Measurements from ENCODE around the gene CCN5.

Gene CCN5

DNA sequence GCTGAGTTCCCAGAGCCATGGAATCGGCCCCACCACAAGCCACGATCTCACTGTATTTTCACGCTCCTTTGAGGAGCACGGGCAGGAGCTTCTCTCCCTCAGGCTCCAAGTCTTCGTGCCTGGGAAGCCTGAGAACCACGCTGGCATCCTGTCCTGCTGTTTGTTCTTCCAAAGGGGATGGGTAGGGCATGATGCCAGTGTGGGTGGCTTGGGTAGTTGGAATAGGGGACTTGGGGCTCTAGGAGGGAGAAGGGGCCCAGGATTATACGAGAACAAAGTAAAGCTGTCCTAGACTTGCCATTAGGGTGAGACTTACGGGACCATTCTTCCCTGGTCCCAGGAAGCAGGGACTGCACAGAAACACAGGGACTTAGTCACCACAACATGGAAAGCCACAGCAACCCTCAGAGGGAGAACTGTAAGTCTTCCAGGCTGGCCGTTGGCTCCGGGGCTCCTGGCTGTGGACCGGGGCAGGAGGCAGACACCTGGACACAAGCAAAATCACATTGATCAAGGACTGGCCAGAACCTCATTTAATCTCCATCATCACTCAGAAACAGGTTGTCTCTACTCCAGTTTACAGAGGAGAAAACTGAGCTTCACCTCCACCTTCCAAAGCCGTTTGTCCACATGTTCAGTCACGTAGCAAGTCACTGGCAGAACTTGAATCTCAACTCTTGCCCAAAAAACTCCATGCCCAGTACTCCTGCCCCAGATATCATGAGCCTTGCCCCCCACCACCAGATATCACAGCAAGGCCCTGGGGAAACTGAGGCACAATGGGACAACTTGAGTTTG is 1.3 kb downstream of the CCN5 start:
- DNase-seq (ENCODE audit: low read depth) = no peak

DNA sequence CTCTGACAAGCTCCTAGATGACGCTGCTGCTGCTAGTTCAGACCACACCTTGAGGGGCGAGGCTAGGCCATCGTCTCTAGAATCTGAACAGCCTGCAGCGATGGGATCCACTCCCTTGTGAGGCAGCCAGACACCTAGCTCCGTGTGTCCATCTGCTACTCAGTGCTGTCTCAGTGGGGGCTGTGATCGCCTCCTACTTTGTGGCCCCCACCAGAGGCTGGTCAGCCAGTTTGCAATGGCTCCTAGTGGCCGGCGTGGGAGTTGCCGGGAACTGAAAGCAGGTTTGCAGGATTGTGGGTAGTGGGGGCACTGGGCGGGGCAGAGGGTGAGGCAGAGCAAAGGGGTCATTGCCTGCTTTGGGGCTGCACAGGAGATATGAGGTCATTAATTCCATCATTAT is 2.8 kb downstream of the CCN5 start:
- no peak for DNase-seq (ENCODE audit: low read depth)

- DNase-seq (ENCODE audit: low read depth) = no peak
These were observed 4.7 kb downstream of the CCN5 start for GRCh38 chr20:44719841-44720240.

DNA sequence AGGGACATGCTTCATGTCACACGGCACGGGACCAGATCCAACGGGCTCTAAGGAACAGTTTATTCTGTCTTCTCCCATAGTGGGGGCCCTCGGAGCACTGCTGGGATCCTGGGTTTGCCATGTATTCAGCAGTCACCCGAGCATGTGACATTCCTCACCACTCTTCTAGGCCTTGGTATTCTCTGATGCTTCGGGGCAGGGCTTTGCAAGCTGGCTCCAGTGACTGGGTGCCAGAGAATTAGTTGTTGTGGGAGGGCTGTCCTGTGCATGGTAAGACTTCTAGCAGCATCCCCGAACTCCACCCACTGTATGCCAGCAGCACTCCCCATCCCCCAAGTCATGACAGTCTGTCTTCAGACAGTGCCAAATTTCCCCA is 5.4 kb downstream of the CCN5 start:
- DNase-seq (ENCODE audit: low read depth) = peak; percentile 88

DNA sequence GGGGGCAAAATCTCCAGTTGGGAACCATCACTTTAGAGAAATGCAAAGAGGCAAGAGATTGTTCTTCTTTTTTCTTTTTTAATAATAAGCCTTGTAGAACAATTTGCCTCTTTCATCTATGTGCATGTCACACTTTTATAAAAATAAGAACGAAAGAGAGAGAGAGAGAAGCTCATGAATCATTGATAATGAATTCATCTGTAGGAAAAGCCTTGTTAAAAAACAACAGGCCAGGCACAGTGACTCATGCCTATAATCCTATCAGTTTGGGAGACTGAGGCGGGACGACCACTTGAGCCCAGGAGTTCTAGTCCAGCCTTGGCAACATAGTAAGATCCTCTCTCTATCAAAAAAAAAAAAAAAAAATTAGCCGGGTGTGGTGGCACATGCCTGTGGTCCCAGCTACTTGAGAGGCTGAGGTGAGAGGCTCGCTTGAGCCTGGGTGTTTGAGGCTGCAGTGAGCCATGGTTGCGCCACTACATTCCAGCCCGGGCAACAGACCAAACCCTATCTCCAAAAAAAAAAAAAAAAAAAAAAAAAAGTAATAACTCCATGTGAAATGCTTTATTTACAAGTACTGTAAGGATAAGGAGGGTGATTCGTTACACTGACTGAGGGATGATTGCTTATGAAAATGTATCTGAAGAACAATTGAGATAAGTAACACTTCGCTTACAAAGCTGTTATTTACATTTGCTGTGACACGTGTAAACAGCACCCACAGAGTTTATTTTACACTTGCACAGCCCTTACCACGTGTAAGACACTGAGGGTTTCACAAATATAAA is 6.0 kb downstream of the CCN5 start:
- peak; percentile 89 for DNase-seq (ENCODE audit: low read depth)

DNA sequence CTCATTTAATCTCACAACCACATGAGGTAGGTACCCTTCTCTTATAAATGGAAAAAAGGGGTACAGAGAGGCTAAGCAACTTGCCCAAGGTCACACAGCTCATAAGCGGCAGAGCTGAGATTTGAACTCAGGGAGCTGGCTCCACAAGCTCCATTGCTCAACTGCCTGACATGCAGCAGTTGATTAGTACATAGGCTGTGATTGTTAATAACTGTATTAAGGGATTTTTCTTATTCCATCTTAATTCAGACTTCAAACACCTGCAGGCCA is 6.6 kb downstream of the CCN5 start:
- no peak for DNase-seq (ENCODE audit: low read depth)

GRCh38 chr20:44722990-44723389 is 7.8 kb downstream of the CCN5 start:
- DNase-seq (ENCODE audit: low read depth) = no peak

- DNase-seq (ENCODE audit: low read depth) = no peak
These were observed 8.2 kb downstream of the CCN5 start for GRCh38 chr20:44723391-44723790.

- no peak for DNase-seq (ENCODE audit: low read depth)
These were observed 8.7 kb downstream of the CCN5 start for GRCh38 chr20:44723798-44724362.

GRCh38 chr20:44724423-44725091 is 9.4 kb downstream of the CCN5 start:
- DNase-seq (ENCODE audit: low read depth) = no peak

DNA sequence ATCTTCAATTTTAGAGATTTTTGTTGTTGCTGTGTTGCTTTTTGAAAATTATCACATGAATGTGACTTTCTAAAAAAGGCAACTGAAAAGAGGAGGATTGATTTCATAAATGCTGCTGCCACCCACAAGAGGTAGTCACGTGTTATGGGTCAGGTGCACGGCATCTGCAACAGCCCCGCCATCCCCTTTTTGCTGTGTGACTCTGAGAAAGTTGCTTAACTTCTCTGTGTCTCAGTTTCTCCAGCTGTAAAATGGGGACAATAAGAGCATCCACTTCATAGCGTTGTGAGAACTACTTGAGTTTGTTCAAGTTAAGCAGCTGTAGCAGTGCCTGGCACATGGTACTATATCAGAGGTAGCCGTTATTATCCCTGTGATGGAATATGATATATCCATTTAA is 10.7 kb downstream of the CCN5 start:
- DNase-seq (ENCODE audit: low read depth) = no peak

GRCh38 chr20:44727039-44727438 is 11.9 kb downstream of the CCN5 start:
- DNase-seq (ENCODE audit: low read depth) = no peak

- no peak for DNase-seq (ENCODE audit: low read depth)
These were observed 12.5 kb downstream of the CCN5 start for GRCh38 chr20:44727651-44728050.

DNA sequence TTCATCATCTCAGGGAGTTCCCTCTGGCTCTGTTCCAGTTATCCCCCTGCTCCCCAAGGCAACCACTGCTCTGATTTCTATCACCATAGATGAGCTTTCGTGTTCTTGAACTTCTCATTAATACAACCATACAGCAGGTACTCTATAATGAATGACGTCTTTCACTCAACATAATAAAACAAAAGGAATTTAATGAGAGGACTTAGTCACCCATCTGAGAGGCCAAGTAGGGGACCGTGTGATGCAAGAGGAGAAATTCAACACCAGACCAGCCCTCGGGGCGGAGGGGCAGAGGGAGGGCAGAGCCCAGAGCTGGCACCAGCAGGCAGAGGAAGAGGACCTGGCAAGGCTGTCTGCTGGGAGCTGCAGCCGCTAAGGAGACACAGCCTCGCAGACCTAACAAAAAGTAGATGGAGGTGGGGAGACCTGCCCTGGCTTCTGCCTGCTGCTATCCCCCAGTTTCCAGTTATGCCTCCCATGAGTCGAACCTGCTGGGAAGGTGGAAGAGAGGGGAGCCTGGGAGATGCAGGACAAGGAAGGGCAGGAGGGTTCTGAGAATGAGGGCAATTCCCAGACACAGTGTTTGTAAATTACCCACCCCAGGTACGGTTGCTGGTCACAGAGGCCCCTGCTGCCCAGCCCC is 13.8 kb downstream of the CCN5 start:
- DNase-seq (ENCODE audit: low read depth) = peak; percentile 94

DNA sequence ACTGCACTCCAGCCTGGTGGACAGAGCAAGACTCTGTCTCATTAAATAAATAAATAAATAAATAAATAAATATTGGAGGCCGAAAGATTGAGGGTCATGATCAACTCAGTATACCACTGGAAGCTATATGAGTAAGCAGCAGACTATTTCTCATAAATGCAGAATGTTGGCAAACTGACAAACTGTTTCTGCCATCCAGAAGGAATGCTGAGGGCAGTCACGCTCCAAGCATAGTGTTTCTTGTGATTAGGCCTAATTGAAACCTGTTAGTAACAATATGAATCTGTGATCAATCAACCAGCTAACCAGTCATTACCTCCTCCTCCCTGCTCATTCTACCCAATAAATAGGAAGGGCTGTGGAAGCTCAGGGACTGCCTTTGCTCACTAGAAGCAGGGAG is 15.3 kb downstream of the CCN5 start:
- peak; percentile 92 for DNase-seq (ENCODE audit: low read depth)

DNA sequence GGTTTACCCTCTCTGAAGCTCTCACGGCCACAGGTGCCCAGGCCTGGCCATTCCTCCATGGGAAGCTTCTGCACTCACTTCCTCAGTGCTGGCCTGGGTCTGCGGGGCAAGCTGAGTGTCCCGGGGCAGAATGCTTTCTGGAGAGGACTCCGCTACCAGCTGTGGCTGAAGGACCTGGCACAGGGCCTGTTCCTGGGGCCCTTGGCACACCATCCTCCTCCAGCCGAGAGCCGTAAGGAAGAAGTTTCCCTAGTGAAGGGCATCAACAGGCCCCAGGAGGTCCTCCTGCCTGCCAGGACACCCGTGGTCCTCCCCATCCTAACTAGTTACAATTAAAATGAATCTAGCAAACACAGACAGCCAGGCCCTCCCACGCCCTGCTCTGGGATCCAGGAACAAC is 16.5 kb downstream of the CCN5 start:
- DNase-seq (ENCODE audit: low read depth) = no peak

DNA sequence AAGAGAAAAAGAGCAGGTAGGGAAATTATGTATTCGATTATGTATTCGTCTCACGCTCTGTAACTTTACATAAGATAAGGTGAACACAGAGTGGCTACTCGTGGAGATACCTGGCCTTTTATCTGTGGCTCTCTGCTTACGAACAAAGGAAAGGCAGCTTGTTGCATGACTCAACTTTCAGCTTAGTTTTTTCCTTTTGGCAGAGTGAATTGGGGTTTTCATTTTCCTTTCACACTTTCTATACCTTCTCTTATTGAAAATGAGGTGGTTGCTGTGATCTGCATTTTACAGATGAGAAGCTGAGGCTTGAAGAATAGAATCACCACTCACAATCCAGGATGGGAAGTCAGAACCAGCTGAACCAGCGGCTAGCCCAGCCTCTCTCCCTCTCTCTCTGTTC is 17.2 kb downstream of the CCN5 start:
- no peak for DNase-seq (ENCODE audit: low read depth)

- peak; percentile 69 for DNase-seq (ENCODE audit: low read depth)
These were observed 18.3 kb downstream of the CCN5 start for GRCh38 chr20:44733341-44734069.

- DNase-seq (ENCODE audit: low read depth) = peak; percentile 89
These were observed 19.8 kb downstream of the CCN5 start for GRCh38 chr20:44734938-44735337.

- DNase-seq (ENCODE audit: low read depth) = no peak
These were observed 20.6 kb downstream of the CCN5 start for GRCh38 chr20:44735816-44736169.

GRCh38 chr20:44736170-44737021 is 21.2 kb downstream of the CCN5 start:
- DNase-seq (ENCODE audit: low read depth) = peak; percentile 83
